ENCODE measurements around the gene PRKCB.

GRCh38 chr16:24146518-24146917 lies 310.7 kb downstream of the PRKCB start:
- TF ChIP-seq POLR2A (IDR thresholded peaks at IDR 0.05; ENCODE audit: low read depth, low read length) (no peak), POLR2AphosphoS5 (IDR thresholded peaks at IDR 0.05; ENCODE audit: low read depth, low read length) (no peak)
